ENCODE measurements around the gene TIGD1. TPM values are rescaled to one million over a fixed set of nuclear protein-coding genes. Genes with fewer than 3 reads are reported as not detected.

TIGD1 gene
- polyA plus RNA-seq, 1 donor (not counting 4 experiments of a cell fraction or from before 2014, with no cell fraction given): 2.3 TPM

DNA sequence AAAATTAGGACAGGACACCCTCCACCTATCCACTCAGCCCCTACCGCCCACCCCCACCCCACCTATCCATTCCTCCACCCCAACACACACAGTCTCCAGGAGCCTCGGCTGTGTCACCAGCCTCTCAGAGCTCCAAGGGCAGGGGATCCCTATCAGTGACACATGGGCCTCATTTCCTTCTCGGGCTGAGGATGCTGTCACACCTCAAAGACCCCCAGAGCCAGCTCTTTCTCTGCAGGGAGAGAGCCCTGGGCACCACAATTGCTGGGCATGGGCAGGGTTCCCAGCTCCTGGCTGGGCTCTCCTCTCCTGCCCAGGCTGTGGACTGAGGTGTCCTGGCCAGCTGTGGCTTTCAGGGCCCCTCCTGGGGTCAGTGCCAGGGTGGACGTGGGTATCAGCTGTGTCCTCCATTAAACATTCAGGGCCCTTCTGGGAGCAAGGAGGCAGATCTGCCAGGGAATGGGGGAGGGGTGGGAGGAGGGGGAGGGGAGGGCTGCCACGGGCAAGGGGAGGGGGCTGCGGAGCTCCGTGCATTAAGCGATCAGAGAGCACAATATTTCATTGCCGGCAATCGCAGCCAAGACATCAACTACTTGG is 48.5 kb downstream of the TIGD1 start:
- Histone ChIP-seq H3K9me1 (ENCODE audit: control insufficient read depth, extremely low read depth, insufficient read depth, low read length) (no peaks in the 10 kb centered on the region), H3K4me3 (ENCODE audit: control insufficient read depth in 2 of 3, extremely low read depth in 1 of 3, insufficient read depth in 2 of 3, low read depth in 1 of 3, low read length in 3 of 3) (no peak overlapping the region), H2AFZ (ENCODE audit: control insufficient read depth, low read length) (no peak overlapping the region), H3K36me3 (ENCODE audit: control insufficient read depth in 2 of 2, extremely low read depth in 1 of 2, insufficient read depth in 2 of 2, low read length in 2 of 2) (no peaks in the 10 kb centered on the region), H4K20me1 (ENCODE audit: control insufficient read depth, extremely low read depth, insufficient read depth, low read length) (no peaks in the 10 kb centered on the region), H3K4me2 (ENCODE audit: control insufficient read depth, extremely low read depth, insufficient read depth, low read depth, low read length) (no peak overlapping the region), H3K79me2 (ENCODE audit: control insufficient read depth, insufficient read depth, low read length) (no peaks in the 10 kb centered on the region), H3K4me1 (ENCODE audit: control insufficient read depth, extremely low read depth, insufficient read depth, low read length) (no peaks in the 10 kb centered on the region), H3K27me3 (ENCODE audit: control insufficient read depth, extremely low read depth, insufficient read depth, low read length) (peaks cover 41% of the 10 kb centered on the region), H3K27ac (ENCODE audit: control insufficient read depth, insufficient read depth, low read length) (no peak overlapping the region), H3K9me3 (ENCODE audit: control insufficient read depth, low read depth, low read length) (no peaks in the 10 kb centered on the region), H3K9ac (ENCODE audit: control insufficient read depth, extremely low read depth, insufficient read depth, low read length) (no peak overlapping the region)
- DNase-seq (ENCODE audit: low read depth, low spot score) (no peak), FAIRE-seq (no peak)
- no peak for TF ChIP-seq EZH2 (IDR thresholded peaks at IDR 0.05; ENCODE audit: low read length)
- TF ChIP-seq, protein P1, sequence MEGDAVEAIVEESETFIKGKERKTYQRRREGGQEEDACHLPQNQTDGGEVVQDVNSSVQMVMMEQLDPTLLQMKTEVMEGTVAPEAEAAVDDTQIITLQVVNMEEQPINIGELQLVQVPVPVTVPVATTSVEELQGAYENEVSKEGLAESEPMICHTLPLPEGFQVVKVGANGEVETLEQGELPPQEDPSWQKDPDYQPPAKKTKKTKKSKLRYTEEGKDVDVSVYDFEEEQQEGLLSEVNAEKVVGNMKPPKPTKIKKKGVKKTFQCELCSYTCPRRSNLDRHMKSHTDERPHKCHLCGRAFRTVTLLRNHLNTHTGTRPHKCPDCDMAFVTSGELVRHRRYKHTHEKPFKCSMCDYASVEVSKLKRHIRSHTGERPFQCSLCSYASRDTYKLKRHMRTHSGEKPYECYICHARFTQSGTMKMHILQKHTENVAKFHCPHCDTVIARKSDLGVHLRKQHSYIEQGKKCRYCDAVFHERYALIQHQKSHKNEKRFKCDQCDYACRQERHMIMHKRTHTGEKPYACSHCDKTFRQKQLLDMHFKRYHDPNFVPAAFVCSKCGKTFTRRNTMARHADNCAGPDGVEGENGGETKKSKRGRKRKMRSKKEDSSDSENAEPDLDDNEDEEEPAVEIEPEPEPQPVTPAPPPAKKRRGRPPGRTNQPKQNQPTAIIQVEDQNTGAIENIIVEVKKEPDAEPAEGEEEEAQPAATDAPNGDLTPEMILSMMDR (optimal IDR thresholded peaks at IDR 0.05 in 1 of 3, IDR thresholded peaks at IDR 0.05 in 1 of 3, conservative IDR thresholded peaks at IDR 0.05 in 1 of 3; ENCODE audit: extremely low read depth in 1 of 3, insufficient read depth in 2 of 3, low read length in 3 of 3): no peak
- dilution Hi-C loops (cut with MboI; ENCODE audit: extremely low pct_ligation_motif_present, low sequenced_read_pairs): no loop called here

DNA sequence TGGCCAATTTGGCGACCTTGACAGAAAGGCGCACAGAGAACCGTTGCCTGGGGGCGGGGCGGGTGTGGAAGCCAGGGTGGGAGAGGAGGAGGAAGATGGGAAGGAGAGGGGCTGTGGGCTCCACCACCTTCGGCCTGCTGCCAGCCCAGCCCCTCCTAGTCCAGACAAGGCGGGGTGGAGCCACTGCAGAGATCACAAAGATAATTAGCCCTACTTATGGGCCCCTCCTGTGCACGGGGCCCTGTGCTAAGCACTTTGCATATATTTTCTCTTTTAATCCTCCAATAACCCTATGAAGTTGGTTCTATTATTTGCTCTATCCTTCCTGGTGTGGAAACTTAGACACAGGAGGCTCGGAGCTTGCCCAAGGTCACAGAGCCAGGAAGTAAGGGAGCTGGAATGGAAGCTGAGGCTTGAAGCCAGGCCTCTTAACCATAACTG is 49.0 kb downstream of the TIGD1 start:
- Histone ChIP-seq H3K4me2 (ENCODE audit: control insufficient read depth, extremely low read depth, insufficient read depth, low read depth, low read length) (no peak overlapping the region), H3K9ac (ENCODE audit: control insufficient read depth, extremely low read depth, insufficient read depth, low read length) (no peak overlapping the region), H3K27ac (ENCODE audit: control insufficient read depth, insufficient read depth, low read length) (no peak overlapping the region), H3K79me2 (ENCODE audit: control insufficient read depth, insufficient read depth, low read length) (no peaks in the 10 kb centered on the region), H3K36me3 (ENCODE audit: control insufficient read depth in 2 of 2, extremely low read depth in 1 of 2, insufficient read depth in 2 of 2, low read length in 2 of 2) (no peaks in the 10 kb centered on the region), H3K9me1 (ENCODE audit: control insufficient read depth, extremely low read depth, insufficient read depth, low read length) (no peaks in the 10 kb centered on the region), H3K27me3 (ENCODE audit: control insufficient read depth, extremely low read depth, insufficient read depth, low read length) (peaks cover 41% of the 10 kb centered on the region), H3K4me3 (ENCODE audit: control insufficient read depth in 2 of 3, extremely low read depth in 1 of 3, insufficient read depth in 2 of 3, low read depth in 1 of 3, low read length in 3 of 3) (no peak overlapping the region), H2AFZ (ENCODE audit: control insufficient read depth, low read length) (no peak overlapping the region), H4K20me1 (ENCODE audit: control insufficient read depth, extremely low read depth, insufficient read depth, low read length) (no peaks in the 10 kb centered on the region), H3K9me3 (ENCODE audit: control insufficient read depth, low read depth, low read length) (no peaks in the 10 kb centered on the region), H3K4me1 (ENCODE audit: control insufficient read depth, extremely low read depth, insufficient read depth, low read length) (no peaks in the 10 kb centered on the region)
- dilution Hi-C loops (cut with MboI; ENCODE audit: extremely low pct_ligation_motif_present, low sequenced_read_pairs): no loop called here
- no peak for TF ChIP-seq EZH2 (IDR thresholded peaks at IDR 0.05; ENCODE audit: low read length)
- TF ChIP-seq, protein P1 (optimal IDR thresholded peaks at IDR 0.05 in 1 of 3, IDR thresholded peaks at IDR 0.05 in 1 of 3, conservative IDR thresholded peaks at IDR 0.05 in 1 of 3; ENCODE audit: extremely low read depth in 1 of 3, insufficient read depth in 2 of 3, low read length in 3 of 3): no peak
- FAIRE-seq (no peak), DNase-seq (ENCODE audit: low read depth, low spot score) (no peak)

Measured in keratinocyte (primary cell).